NCI-H524 (cell line): Measurements from ENCODE around the gene CD34.
"Not testable (repeated sequence)": the region's sequence is repeated elsewhere in the genome, so short reads cannot be mapped to it uniquely, and the experiment has no call there.

Source experiments
- DNase-seq, 2 experiments: peaks; one replicate each; lab custom pipeline; 2025; lab: John Stamatoyannopoulos, UW

The CD34 gene

GRCh38 chr1:207926984-207927383, 16.1 kb upstream of the CD34 start:
- DNase-seq: no peak

GRCh38 chr1:207925969-207926368, 15.0 kb upstream of the CD34 start:
- DNase-seq: not testable (repeated sequence)

GRCh38 chr1:207925210-207925609, 14.3 kb upstream of the CD34 start:
- DNase-seq: peak; percentile 54 to 81

GRCh38 chr1:207923561-207923960, 12.6 kb upstream of the CD34 start:
- DNase-seq: no peak

GRCh38 chr1:207923121-207923520, 12.2 kb upstream of the CD34 start:
- DNase-seq: peak; percentile 32 to 61

GRCh38 chr1:207922554-207922953, 11.6 kb upstream of the CD34 start:
- DNase-seq: no peak

- DNase-seq: no peak
Observed at GRCh38 chr1:207921321-207921720, 10.4 kb upstream of the CD34 start.

GRCh38 chr1:207920444-207921021, 9.6 kb upstream of the CD34 start:
- DNase-seq: no peak

- peak in 1 of 2 experiments; percentile 48 for DNase-seq
Observed at GRCh38 chr1:207919523-207920170, 8.7 kb upstream of the CD34 start.

GRCh38 chr1:207918581-207918980, 7.7 kb upstream of the CD34 start:
- DNase-seq: no peak

GRCh38 chr1:207918011-207918410, 7.1 kb upstream of the CD34 start:
- DNase-seq: no peak

- no peak for DNase-seq
Observed at GRCh38 chr1:207917080-207917479, 6.2 kb upstream of the CD34 start.

- DNase-seq: no peak
Observed at GRCh38 chr1:207913951-207914350, 3.0 kb upstream of the CD34 start.

GRCh38 chr1:207911856-207912760, 1.2 kb upstream of the CD34 start:
- no peak for DNase-seq

GRCh38 chr1:207909687-207910086, 1.2 kb downstream of the CD34 start:
- DNase-seq: no peak

GRCh38 chr1:207908107-207908734, 2.7 kb downstream of the CD34 start:
- DNase-seq: no peak

GRCh38 chr1:207904391-207904790, 6.5 kb downstream of the CD34 start:
- DNase-seq: no peak

- no peak for DNase-seq
Observed at GRCh38 chr1:207903767-207904166, 7.2 kb downstream of the CD34 start.

- no peak for DNase-seq
Observed at GRCh38 chr1:207903053-207903452, 7.9 kb downstream of the CD34 start.

GRCh38 chr1:207902566-207902965, 8.4 kb downstream of the CD34 start:
- no peak for DNase-seq

- DNase-seq: no peak
Observed at GRCh38 chr1:207901041-207901653, 9.8 kb downstream of the CD34 start.

- DNase-seq: no peak
Observed at GRCh38 chr1:207898836-207899235, 12.1 kb downstream of the CD34 start.
